Osteoblast (primary cell): Measurements from ENCODE around the gene CD33. TPM values are rescaled to one million over a fixed set of nuclear protein-coding genes. Genes with fewer than 3 reads are reported as not detected.

ENCODE experiments used
- DNase-seq: peaks from one replicate; pipeline ENCODE4 v3.0.0; 2011; ENCODE audit warnings: low spot score, mixed read lengths; ENCODE audit not compliant: insufficient read length; ENCODE audit errors: missing footprints
- H2AFZ ChIP-seq: 2 replicates; pipeline ENCODE4 v1.6.0; 2011; ENCODE audit warnings: mild to moderate bottlenecking, low read length
- H3K27ac ChIP-seq: 2 replicates; pipeline ENCODE4 v1.5.1; 2011; ENCODE audit warnings: mild to moderate bottlenecking, low read depth, low read length, moderate library complexity
- H3K27me3 ChIP-seq: 2 replicates; pipeline ENCODE4 v1.6.0; 2012; ENCODE audit warnings: mild to moderate bottlenecking, control low read depth, inconsistent platforms, low read length, moderate library complexity; ENCODE audit not compliant: insufficient read depth
- H3K36me3 ChIP-seq: 2 replicates; pipeline ENCODE4 v1.5.1; 2011; ENCODE audit warnings: mild to moderate bottlenecking, low read length, control low read depth, moderate library complexity; ENCODE audit not compliant: insufficient read depth
- H3K4me1 ChIP-seq: 2 replicates; pipeline ENCODE4 v1.5.1; 2011; ENCODE audit warnings: mild to moderate bottlenecking, low read length, control low read depth, moderate library complexity; ENCODE audit not compliant: insufficient read depth
- H3K4me2 ChIP-seq: 2 replicates; pipeline ENCODE4 v1.6.0; 2011; ENCODE audit warnings: mild to moderate bottlenecking, low read length; ENCODE audit not compliant: insufficient read depth
- H3K4me3 ChIP-seq: fragments of 200-600 bp; sonication (generic); 3 replicates; pipeline ENCODE4 v1.5.1; 2012; ENCODE audit warnings: mild to moderate bottlenecking, low read length, inconsistent platforms; ENCODE audit not compliant: insufficient read depth
- H3K79me2 ChIP-seq: 2 replicates; pipeline ENCODE4 v1.6.0; 2012; ENCODE audit warnings: mild to moderate bottlenecking, low read length, control low read depth, inconsistent platforms; ENCODE audit not compliant: insufficient read depth
- H3K9me3 ChIP-seq: 2 replicates; pipeline ENCODE4 v1.5.1; 2011; ENCODE audit warnings: low read depth, low read length, control low read depth
- H4K20me1 ChIP-seq: 2 replicates; pipeline ENCODE4 v1.6.0; 2012; ENCODE audit warnings: mild to moderate bottlenecking, low read length, control low read depth; ENCODE audit not compliant: insufficient read depth
- total RNA-seq: library from RNA; depleted of rRNA; stranded (reverse); fragments of >200 nt; gene quantifications from 2 replicates; pipeline ENCODE4 v1.2.3, GENCODE V29; 2012
- TF ChIP-seq, protein P1 (sequence below): IDR thresholded peaks from 2 replicates; pipeline ENCODE4 v1.5.1; 2011; ENCODE audit warnings: mild to moderate bottlenecking, low read depth, low read length, moderate library complexity; ENCODE audit errors: extremely low read depth

The CD33 gene
- total RNA-seq, 1 donor, result not detected

DNA sequence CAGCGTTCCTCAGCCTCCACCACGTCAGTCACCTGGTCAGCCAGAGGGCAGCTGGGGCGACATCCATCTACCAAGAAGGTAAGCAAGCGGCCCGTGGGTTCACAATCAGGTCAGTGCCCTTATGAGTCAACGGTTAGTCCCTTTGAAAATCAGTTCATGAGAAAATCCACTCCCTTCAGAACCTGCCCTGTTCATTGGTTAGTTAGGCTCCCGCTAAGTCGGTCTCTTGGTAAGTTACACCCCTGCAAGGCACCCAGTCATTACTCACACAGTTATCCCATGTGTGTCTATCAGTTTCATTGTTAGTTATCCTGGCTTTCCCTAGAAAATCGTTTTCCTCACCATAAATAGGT lies 26.6 kb downstream of the CD33 start:
- Histone ChIP-seq H3K27ac (no peak overlapping the region), H3K4me3 (no peak overlapping the region), H3K4me2 (no peak overlapping the region), H3K27me3 (no peaks in the 10 kb centered on the region), H2AFZ (no peak overlapping the region), H3K4me1 (no peaks in the 10 kb centered on the region), H4K20me1 (no peaks in the 10 kb centered on the region), H3K9me3 (no peaks in the 10 kb centered on the region), H3K79me2 (no peaks in the 10 kb centered on the region), H3K36me3 (no peaks in the 10 kb centered on the region)
- TF ChIP-seq, protein P1, sequence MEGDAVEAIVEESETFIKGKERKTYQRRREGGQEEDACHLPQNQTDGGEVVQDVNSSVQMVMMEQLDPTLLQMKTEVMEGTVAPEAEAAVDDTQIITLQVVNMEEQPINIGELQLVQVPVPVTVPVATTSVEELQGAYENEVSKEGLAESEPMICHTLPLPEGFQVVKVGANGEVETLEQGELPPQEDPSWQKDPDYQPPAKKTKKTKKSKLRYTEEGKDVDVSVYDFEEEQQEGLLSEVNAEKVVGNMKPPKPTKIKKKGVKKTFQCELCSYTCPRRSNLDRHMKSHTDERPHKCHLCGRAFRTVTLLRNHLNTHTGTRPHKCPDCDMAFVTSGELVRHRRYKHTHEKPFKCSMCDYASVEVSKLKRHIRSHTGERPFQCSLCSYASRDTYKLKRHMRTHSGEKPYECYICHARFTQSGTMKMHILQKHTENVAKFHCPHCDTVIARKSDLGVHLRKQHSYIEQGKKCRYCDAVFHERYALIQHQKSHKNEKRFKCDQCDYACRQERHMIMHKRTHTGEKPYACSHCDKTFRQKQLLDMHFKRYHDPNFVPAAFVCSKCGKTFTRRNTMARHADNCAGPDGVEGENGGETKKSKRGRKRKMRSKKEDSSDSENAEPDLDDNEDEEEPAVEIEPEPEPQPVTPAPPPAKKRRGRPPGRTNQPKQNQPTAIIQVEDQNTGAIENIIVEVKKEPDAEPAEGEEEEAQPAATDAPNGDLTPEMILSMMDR, result no peak
- DNase-seq, result no peak

DNA sequence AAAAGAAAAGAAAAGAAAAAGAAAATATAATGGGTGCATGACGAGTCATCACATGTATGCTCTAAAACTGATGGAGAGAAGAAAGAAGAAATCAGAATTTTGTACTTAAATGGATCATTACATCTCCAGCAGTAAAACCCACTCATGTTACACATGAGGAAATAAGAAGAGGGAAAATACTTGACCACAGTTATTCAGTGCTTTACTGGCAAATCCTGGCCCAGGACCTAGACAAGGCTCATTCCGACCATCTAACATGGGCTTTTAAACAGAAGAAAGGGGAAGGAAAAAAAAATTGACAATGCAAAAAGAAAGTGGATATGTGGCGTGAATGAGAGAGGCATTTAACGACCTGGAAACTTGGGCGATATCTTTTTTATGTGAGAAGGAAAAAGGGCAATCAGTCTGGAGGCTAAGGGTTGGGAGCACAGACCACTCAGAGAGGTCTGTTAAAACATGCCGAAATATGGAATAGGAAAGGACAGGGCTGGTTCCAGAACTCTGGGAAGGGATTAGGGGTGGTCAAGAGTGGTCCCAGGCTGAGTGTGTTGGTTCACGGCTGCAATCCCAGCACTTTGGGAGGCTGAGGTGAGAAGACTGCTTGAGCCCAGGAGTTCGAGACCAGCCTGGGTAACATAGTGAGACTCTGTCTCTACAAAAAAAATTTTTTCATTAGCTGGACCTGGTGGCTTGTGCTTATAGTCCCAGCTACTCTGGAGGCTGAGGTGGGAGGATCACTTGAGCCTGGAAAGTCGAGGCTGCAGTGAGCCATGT lies 27.6 kb downstream of the CD33 start:
- Histone ChIP-seq H3K36me3 (no peaks in the 10 kb centered on the region), H3K4me3 (no peak overlapping the region), H3K27ac (no peak overlapping the region), H4K20me1 (no peaks in the 10 kb centered on the region), H2AFZ (no peak overlapping the region), H3K4me1 (no peaks in the 10 kb centered on the region), H3K4me2 (no peak overlapping the region), H3K9me3 (no peaks in the 10 kb centered on the region), H3K27me3 (no peaks in the 10 kb centered on the region), H3K79me2 (no peaks in the 10 kb centered on the region)
- no peak for DNase-seq
- TF ChIP-seq, protein P1, result no peak

GRCh38 chr19:51253088-51253806 lies 28.4 kb downstream of the CD33 start:
- H3K9me3 ChIP-seq, result no peaks in the 10 kb centered on the region
- H2AFZ ChIP-seq, result no peak overlapping the region
- no peak overlapping the region for H3K4me3 ChIP-seq
- H3K4me2 ChIP-seq, result no peak overlapping the region
- H3K27ac ChIP-seq, result no peak overlapping the region
- no peaks in the 10 kb centered on the region for H3K4me1 ChIP-seq
- H3K79me2 ChIP-seq, result no peaks in the 10 kb centered on the region
- no peak for DNase-seq
- TF ChIP-seq, protein P1, result no peak
- no peaks in the 10 kb centered on the region for H3K36me3 ChIP-seq
- no peaks in the 10 kb centered on the region for H4K20me1 ChIP-seq
- H3K27me3 ChIP-seq, result no peaks in the 10 kb centered on the region

- Histone ChIP-seq H3K9me3 (no peaks in the 10 kb centered on the region), H4K20me1 (no peaks in the 10 kb centered on the region), H3K36me3 (no peaks in the 10 kb centered on the region), H3K27ac (no peak overlapping the region), H3K4me3 (no peak overlapping the region), H3K4me1 (no peaks in the 10 kb centered on the region), H3K27me3 (no peaks in the 10 kb centered on the region), H2AFZ (no peak overlapping the region), H3K79me2 (no peaks in the 10 kb centered on the region), H3K4me2 (no peak overlapping the region)
- TF ChIP-seq, protein P1, result no peak
- DNase-seq, result no peak
Measured at GRCh38 chr19:51256155-51256625, 31.3 kb downstream of the CD33 start.
